ENCODE results near the gene TTC34.

The TTC34 gene

GRCh38 chr1:2840036-2840809 lies 38.7 kb upstream of the TTC34 start:
- H3K27ac ChIP-seq: no peak overlapping the region
- TF ChIP-seq CTCF (IDR thresholded peaks at IDR 0.05) (no peak), ZFX (IDR thresholded peaks at IDR 0.05; ENCODE audit: borderline replicate concordance) (no peak)

- H3K27ac ChIP-seq: no peak overlapping the region
- TF ChIP-seq ZFX (IDR thresholded peaks at IDR 0.05; ENCODE audit: borderline replicate concordance): no peak
- no peak for TF ChIP-seq CTCF (IDR thresholded peaks at IDR 0.05)
Observed at GRCh38 chr1:2837823-2838222, 36.3 kb upstream of the TTC34 start.

GRCh38 chr1:2837316-2837715 lies 35.8 kb upstream of the TTC34 start:
- TF ChIP-seq ZFX (IDR thresholded peaks at IDR 0.05; ENCODE audit: borderline replicate concordance): no peak
- TF ChIP-seq CTCF (IDR thresholded peaks at IDR 0.05): no peak

GRCh38 chr1:2836333-2836970 lies 35.0 kb upstream of the TTC34 start:
- TF ChIP-seq ZFX (IDR thresholded peaks at IDR 0.05; ENCODE audit: borderline replicate concordance) (no peak), CTCF (IDR thresholded peaks at IDR 0.05) (no peak)
- H3K27ac ChIP-seq: no peak overlapping the region

More at GRCh38 chr1:2837316-2837715, 35.8 kb upstream of the TTC34 start:
- H3K27ac ChIP-seq: no peak overlapping the region

- TF ChIP-seq ZFX (IDR thresholded peaks at IDR 0.05; ENCODE audit: borderline replicate concordance) (no peak), CTCF (IDR thresholded peaks at IDR 0.05) (no peak)
- no peak overlapping the region for H3K27ac ChIP-seq
Observed at GRCh38 chr1:2835650-2836159, 34.2 kb upstream of the TTC34 start.

- TF ChIP-seq ZFX (IDR thresholded peaks at IDR 0.05; ENCODE audit: borderline replicate concordance): no peak
- no peak for TF ChIP-seq CTCF (IDR thresholded peaks at IDR 0.05)
Observed at GRCh38 chr1:2834741-2835564, 33.5 kb upstream of the TTC34 start.

More at GRCh38 chr1:2834741-2835564, 33.5 kb upstream of the TTC34 start:
- no peak overlapping the region for H3K27ac ChIP-seq
